ENCODE results near the gene ORC2.

Gene ORC2

GRCh38 chr2:200860092-200860795, 103.2 kb downstream of the ORC2 start:
- DNase-seq (ENCODE audit: low spot score) = peak; percentile 45

All from globus pallidus (tissue), 1 donor.